Panc1 (cell line): ENCODE data around the gene TSTD2.

ENCODE experiments used
- POLR2AphosphoS5 ChIP-seq: IDR thresholded peaks from 2 replicates; pipeline ENCODE4 v1.6.1; 2012; ENCODE audit warnings: mild to moderate bottlenecking, low read depth, low read length, moderate library complexity
- TF ChIP-seq, protein P1 (sequence below), 2 experiments: IDR thresholded peaks; 2 replicates each; pipeline ENCODE4 v1.6.1; 2011 to 2012; ENCODE audit warnings: low read depth in 2 of 2, control low read depth in 1 of 2, low read length in 1 of 2, mild to moderate bottlenecking in 1 of 2, moderate library complexity in 1 of 2; ENCODE audit not compliant: insufficient read depth in 1 of 2
- TF ChIP-seq, protein P2 (sequence below): fragments of 450-650 bp; IDR thresholded peaks from 2 replicates; pipeline ENCODE4 v1.5.1; 2017; ENCODE audit warnings: mild to moderate bottlenecking

DNA sequence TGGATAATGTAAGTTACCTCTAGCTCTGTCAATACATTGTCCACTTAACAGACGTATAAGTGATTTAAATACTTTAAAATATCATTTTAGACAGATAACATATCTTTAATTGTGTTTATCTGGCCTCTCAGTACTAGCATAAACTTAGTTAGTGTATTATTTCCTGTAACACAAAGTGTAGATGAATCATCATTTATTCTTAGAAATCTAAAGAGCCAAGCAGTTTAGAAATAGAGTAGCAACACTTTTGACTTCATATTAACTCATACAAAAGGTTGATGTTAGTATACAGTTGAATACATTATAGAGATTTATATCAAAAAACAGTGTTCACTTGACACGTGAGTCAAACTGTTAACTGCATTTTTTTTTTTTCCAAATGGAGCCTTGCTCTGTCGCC is 18.5 kb upstream of the TSTD2 start:
- TF ChIP-seq, protein P1, sequence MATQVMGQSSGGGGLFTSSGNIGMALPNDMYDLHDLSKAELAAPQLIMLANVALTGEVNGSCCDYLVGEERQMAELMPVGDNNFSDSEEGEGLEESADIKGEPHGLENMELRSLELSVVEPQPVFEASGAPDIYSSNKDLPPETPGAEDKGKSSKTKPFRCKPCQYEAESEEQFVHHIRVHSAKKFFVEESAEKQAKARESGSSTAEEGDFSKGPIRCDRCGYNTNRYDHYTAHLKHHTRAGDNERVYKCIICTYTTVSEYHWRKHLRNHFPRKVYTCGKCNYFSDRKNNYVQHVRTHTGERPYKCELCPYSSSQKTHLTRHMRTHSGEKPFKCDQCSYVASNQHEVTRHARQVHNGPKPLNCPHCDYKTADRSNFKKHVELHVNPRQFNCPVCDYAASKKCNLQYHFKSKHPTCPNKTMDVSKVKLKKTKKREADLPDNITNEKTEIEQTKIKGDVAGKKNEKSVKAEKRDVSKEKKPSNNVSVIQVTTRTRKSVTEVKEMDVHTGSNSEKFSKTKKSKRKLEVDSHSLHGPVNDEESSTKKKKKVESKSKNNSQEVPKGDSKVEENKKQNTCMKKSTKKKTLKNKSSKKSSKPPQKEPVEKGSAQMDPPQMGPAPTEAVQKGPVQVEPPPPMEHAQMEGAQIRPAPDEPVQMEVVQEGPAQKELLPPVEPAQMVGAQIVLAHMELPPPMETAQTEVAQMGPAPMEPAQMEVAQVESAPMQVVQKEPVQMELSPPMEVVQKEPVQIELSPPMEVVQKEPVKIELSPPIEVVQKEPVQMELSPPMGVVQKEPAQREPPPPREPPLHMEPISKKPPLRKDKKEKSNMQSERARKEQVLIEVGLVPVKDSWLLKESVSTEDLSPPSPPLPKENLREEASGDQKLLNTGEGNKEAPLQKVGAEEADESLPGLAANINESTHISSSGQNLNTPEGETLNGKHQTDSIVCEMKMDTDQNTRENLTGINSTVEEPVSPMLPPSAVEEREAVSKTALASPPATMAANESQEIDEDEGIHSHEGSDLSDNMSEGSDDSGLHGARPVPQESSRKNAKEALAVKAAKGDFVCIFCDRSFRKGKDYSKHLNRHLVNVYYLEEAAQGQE (IDR thresholded peaks at IDR 0.05; ENCODE audit: insufficient read depth in 1 of 2, low read depth in 2 of 2, low read length in 1 of 2) = no peak
- TF ChIP-seq, protein P2, sequence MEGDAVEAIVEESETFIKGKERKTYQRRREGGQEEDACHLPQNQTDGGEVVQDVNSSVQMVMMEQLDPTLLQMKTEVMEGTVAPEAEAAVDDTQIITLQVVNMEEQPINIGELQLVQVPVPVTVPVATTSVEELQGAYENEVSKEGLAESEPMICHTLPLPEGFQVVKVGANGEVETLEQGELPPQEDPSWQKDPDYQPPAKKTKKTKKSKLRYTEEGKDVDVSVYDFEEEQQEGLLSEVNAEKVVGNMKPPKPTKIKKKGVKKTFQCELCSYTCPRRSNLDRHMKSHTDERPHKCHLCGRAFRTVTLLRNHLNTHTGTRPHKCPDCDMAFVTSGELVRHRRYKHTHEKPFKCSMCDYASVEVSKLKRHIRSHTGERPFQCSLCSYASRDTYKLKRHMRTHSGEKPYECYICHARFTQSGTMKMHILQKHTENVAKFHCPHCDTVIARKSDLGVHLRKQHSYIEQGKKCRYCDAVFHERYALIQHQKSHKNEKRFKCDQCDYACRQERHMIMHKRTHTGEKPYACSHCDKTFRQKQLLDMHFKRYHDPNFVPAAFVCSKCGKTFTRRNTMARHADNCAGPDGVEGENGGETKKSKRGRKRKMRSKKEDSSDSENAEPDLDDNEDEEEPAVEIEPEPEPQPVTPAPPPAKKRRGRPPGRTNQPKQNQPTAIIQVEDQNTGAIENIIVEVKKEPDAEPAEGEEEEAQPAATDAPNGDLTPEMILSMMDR = no peak
- TF ChIP-seq POLR2AphosphoS5 = no peak
